ENCODE results near the gene NUP133.
"Not testable (repeated sequence)": the region's sequence is repeated elsewhere in the genome, so short reads cannot be mapped to it uniquely, and the experiment has no call there.

- TF ChIP-seq POLR2A, CTCF (IDR thresholded peaks at IDR 0.05): not testable (repeated sequence)
Measured at GRCh38 chr1:229394517-229394916, 113.6 kb downstream of the NUP133 start.
